B cell (primary cell): ENCODE measurements around the gene ZNF609. TPM values are rescaled to one million over a fixed set of nuclear protein-coding genes. Genes with fewer than 3 reads are reported as not detected.

Experiments
- ATAC-seq: fragments of 200-7000 bp; cut with Tn5 transposase; one replicate; pipeline ENCODE4 v1.10.0; 2021; ENCODE audit warnings: low read depth, mild to moderate bottlenecking, moderate number of reproducible peaks, moderate library complexity
- CTCF ChIA-PET: fragments of 350-600 bp; sonication (Branson Sonifier 250); formaldehyde crosslinking; loops from one replicate; lab custom pipeline; 2021; ENCODE audit warnings: antibody characterized with exemption, inconsistent platforms; lab: Charles Lee
- POLR2A ChIA-PET: fragments of 350-600 bp; sonication (Branson Sonifier 250); formaldehyde crosslinking; loops from one replicate; lab custom pipeline; 2021; ENCODE audit warnings: antibody characterized with exemption; lab: Charles Lee
- DNase-seq: peaks from one replicate; pipeline ENCODE4 v3.0.0; 2013
- H2AFZ ChIP-seq: 2 replicates; pipeline ENCODE4 v1.6.1; 2012; ENCODE audit warnings: mild to moderate bottlenecking, low read depth, low read length; ENCODE audit not compliant: insufficient read depth, poor library complexity, severe bottlenecking
- H3K27ac ChIP-seq, 2 donors: 1 replicate in 1 of 2; 2 replicates in 1 of 2; pipeline ENCODE4 v1.5.1; 2012 to 2013; ENCODE audit warnings: low read length in 2 of 2, mild to moderate bottlenecking in 2 of 2, moderate library complexity in 1 of 2
- H3K27me3 ChIP-seq, 4 experiments: fragments of 200-600 bp in 1 of 4; sonication (generic) in 1 of 4; replicated peaks in 1 of 4; 1 replicate in 2 of 4; 2 replicates in 2 of 4; pipeline versions ENCODE4 v1.6.1 to v1.7.0; 2013 to 2016; ENCODE audit warnings: low read length in 3 of 4, mild to moderate bottlenecking in 2 of 4, mixed read lengths in 1 of 4, moderate library complexity in 1 of 4; ENCODE audit not compliant: insufficient read depth in 4 of 4, control insufficient read depth in 3 of 4; ENCODE audit errors: control extremely low read depth in 1 of 4
- H3K36me3 ChIP-seq, 2 experiments: replicated peaks in 1 of 2; 1 replicate in 1 of 2; 2 replicates in 1 of 2; pipeline versions ENCODE4 v1.6.1 to v1.7.1; 2013; ENCODE audit warnings: low read length in 1 of 2; ENCODE audit not compliant: insufficient read depth in 2 of 2, control insufficient read depth in 1 of 2; ENCODE audit errors: control extremely low read depth in 1 of 2, extremely low read depth in 1 of 2
- H3K4me1 ChIP-seq, 2 donors: fragments of 200-600 bp in 1 of 2; sonication (generic) in 1 of 2; 1 replicate in 1 of 2; 2 replicates in 1 of 2; pipeline versions ENCODE4 v1.5.1 to v1.6.1; 2013 to 2017; ENCODE audit warnings: low read length in 2 of 2; ENCODE audit not compliant: control insufficient read depth in 2 of 2, insufficient read depth in 2 of 2
- H3K4me2 ChIP-seq: replicated peaks from 2 replicates; pipeline ENCODE3; 2012; ENCODE audit warnings: mild to moderate bottlenecking, low read depth, low read length; ENCODE audit not compliant: poor library complexity, severe bottlenecking
- H3K4me3 ChIP-seq, 5 experiments: fragments of 200-600 bp in 1 of 5; sonication (generic) in 1 of 5; 1 replicate in 3 of 5; 2 replicates in 2 of 5; pipeline versions ENCODE4 v1.5.1 to v1.7.0; 2011 to 2016; ENCODE audit warnings: low read length in 4 of 5, mild to moderate bottlenecking in 4 of 5, low read depth in 2 of 5, control low read depth in 1 of 5, moderate library complexity in 1 of 5; ENCODE audit not compliant: insufficient read depth in 1 of 5; ENCODE audit errors: control extremely low read depth in 1 of 5, extremely low read depth in 1 of 5
- H3K79me2 ChIP-seq: fragments of 200-600 bp; sonication (generic); one replicate; pipeline ENCODE4 v1.6.0; 2016; ENCODE audit warnings: low read length; ENCODE audit not compliant: control insufficient read depth, insufficient read depth
- H3K9ac ChIP-seq: fragments of 200-600 bp; sonication (generic); 2 replicates; pipeline ENCODE4 v1.6.1; 2017; ENCODE audit warnings: mild to moderate bottlenecking, low read length, moderate library complexity
- H3K9me3 ChIP-seq, 3 donors: one replicate each; pipeline versions ENCODE4 v1.6.1 to v1.7.1; 2013; ENCODE audit warnings: low read length in 2 of 3; ENCODE audit not compliant: control insufficient read depth in 2 of 3, insufficient read depth in 1 of 3; ENCODE audit errors: control extremely low read depth in 1 of 3
- H4K20me1 ChIP-seq: 2 replicates; pipeline ENCODE4 v1.6.0; 2012; ENCODE audit warnings: mild to moderate bottlenecking, low read length; ENCODE audit not compliant: insufficient read depth, control insufficient read depth, poor library complexity, severe bottlenecking
- H3K27ac Mint-ChIP-seq: one replicate; pipeline ENCODE4 v1.8.0; 2021; ENCODE audit warnings: mixed read lengths
- H3K27me3 Mint-ChIP-seq: one replicate; pipeline ENCODE4 v1.8.0; 2021; ENCODE audit warnings: mixed read lengths
- H3K4me1 Mint-ChIP-seq: one replicate; pipeline ENCODE4 v1.8.0; 2021; ENCODE audit warnings: mixed read lengths
- H3K4me3 Mint-ChIP-seq: one replicate; pipeline ENCODE4 v1.8.0; 2021; ENCODE audit warnings: mixed read lengths
- H3K9me3 Mint-ChIP-seq: one replicate; pipeline ENCODE4 v1.8.0; 2022; ENCODE audit warnings: mixed read lengths; ENCODE audit not compliant: insufficient read depth
- CTCF ChIP-seq: fragments of 200-600 bp; IDR thresholded peaks from one replicate; pipeline ENCODE4 v1.8.0; 2022; ENCODE audit warnings: antibody characterized with exemption, mild to moderate bottlenecking
- EZH2 ChIP-seq: IDR thresholded peaks from 2 replicates; pipeline ENCODE4 v1.6.1; 2012; ENCODE audit warnings: borderline replicate concordance, low read depth, mild to moderate bottlenecking, moderate library complexity, low read length; ENCODE audit not compliant: insufficient read depth, poor library complexity, severe bottlenecking
- WGBS: methylation state at CpG from one replicate; pipeline ENCODE4 v1.1.5; 2013; ENCODE audit warnings: missing lambda C conversion rate; ENCODE audit not compliant: insufficient coverage; 5-methylcytosine and 5-hydroxymethylcytosine counted together
- intact Hi-C: fragments of 100-400 bp; cut with micrococcal nuclease; formaldehyde crosslinking; loops from one replicate; pipeline ENCODE4 v1.10.0; 2022
- polyA plus RNA-seq: library from polyadenylated mRNA; depleted of rRNA; stranded (reverse); fragments of >200 nt; gene quantifications from 2 replicates; pipeline ENCODE4 v1.2.3, GENCODE V29; 2012
- total RNA-seq, 2 donors: library from RNA; stranded (reverse); fragments of 120-200 nt in 1 of 2; gene quantifications; 1 replicate in 1 of 2; 2 replicates in 1 of 2; pipeline versions ENCODE4 v1.2.3 to v1.2.4, GENCODE V29; 2013 to 2022

Gene ZNF609
- total and polyA plus RNA-seq, 2 donors (not counting 1 experiment from before 2014, with no cell fraction given): 5.8 to 32.9 TPM

- ChIA-PET POLR2A (no interaction called here), CTCF (interaction anchor here (1.7 kb wide), 1 partner anchor 19 kb away, joined by 3 read pairs; no protein-coding TSS in a partner anchor)
- H3K79me2 ChIP-seq: peaks cover 29% of the 10 kb centered on the region
- TF ChIP-seq EZH2: no peak
- H3K4me2 ChIP-seq: no peak overlapping the region
- H4K20me1 ChIP-seq: no peaks in the 10 kb centered on the region
- ATAC-seq: no peak
- no peak overlapping the region for H2AFZ ChIP-seq
- H3K9ac ChIP-seq: no peak overlapping the region
- Mint-ChIP-seq H3K27me3 (no peaks in the 10 kb centered on the region), H3K4me1 (peaks cover 17% of the 10 kb centered on the region), H3K9me3 (no peaks in the 10 kb centered on the region), H3K27ac (no peak overlapping the region), H3K4me3 (no peak overlapping the region)
- DNase-seq: no peak
- H3K27ac ChIP-seq: no peak overlapping the region
- H3K9me3 ChIP-seq: no peaks in the 10 kb centered on the region
- WGBS: no CpG with 5 or more reads among the region's 4 CpGs
- no peak overlapping the region for H3K4me3 ChIP-seq
- intact Hi-C loops: no loop called here
- peaks cover 0 to 4% of the 10 kb centered on the region in 2 donors for H3K4me1 ChIP-seq
- H3K27me3 ChIP-seq: no peaks in the 10 kb centered on the region
- peaks cover 1 to 3% of the 10 kb centered on the region in 2 experiments for H3K36me3 ChIP-seq
Measured at GRCh38 chr15:64480891-64481290, 20.5 kb downstream of the ZNF609 start.

GRCh38 chr15:64483749-64484148, 23.4 kb downstream of the ZNF609 start:
- Histone ChIP-seq H3K4me3 (no peak overlapping the region), H3K27me3 (no peaks in the 10 kb centered on the region), H3K27ac (no peak overlapping the region), H4K20me1 (no peaks in the 10 kb centered on the region), H3K9ac (no peak overlapping the region), H3K4me1 (no peaks in the 10 kb centered on the region), H2AFZ (no peak overlapping the region), H3K36me3 (peaks cover 1 to 3% of the 10 kb centered on the region in 2 experiments), H3K79me2 (peaks cover 12% of the 10 kb centered on the region), H3K4me2 (no peak overlapping the region), H3K9me3 (no peaks in the 10 kb centered on the region)
- Mint-ChIP-seq H3K27me3 (no peaks in the 10 kb centered on the region), H3K9me3 (no peaks in the 10 kb centered on the region), H3K27ac (no peak overlapping the region), H3K4me3 (no peak overlapping the region), H3K4me1 (peaks cover 6% of the 10 kb centered on the region)
- ATAC-seq (no peak), DNase-seq (no peak)
- POLR2A ChIA-PET: interaction anchor here (0.7 kb wide), 1 partner anchor 1386 kb away, joined by 4 read pairs; no protein-coding TSS in a partner anchor
- intact Hi-C loops: no loop called here
- no peak for TF ChIP-seq EZH2
- no peak for TF ChIP-seq CTCF
- CTCF ChIA-PET: interaction anchor here (1.2 kb wide), 1 partner anchor 14 kb away, joined by 3 read pairs; no protein-coding TSS in a partner anchor
